22Rv1 (cell line): ENCODE results near the gene TRAIP.

Experiments
- ZFX ChIP-seq: fragments of 450-650 bp; IDR thresholded peaks from 2 replicates; pipeline ENCODE4 v1.6.1; 2017; ENCODE audit warnings: antibody characterized with exemption, borderline replicate concordance
- TF ChIP-seq, protein P1 (sequence below): fragments of 450-650 bp; IDR thresholded peaks from 2 replicates; pipeline ENCODE4 v1.5.1; 2017; ENCODE audit warnings: mild to moderate bottlenecking

DNA sequence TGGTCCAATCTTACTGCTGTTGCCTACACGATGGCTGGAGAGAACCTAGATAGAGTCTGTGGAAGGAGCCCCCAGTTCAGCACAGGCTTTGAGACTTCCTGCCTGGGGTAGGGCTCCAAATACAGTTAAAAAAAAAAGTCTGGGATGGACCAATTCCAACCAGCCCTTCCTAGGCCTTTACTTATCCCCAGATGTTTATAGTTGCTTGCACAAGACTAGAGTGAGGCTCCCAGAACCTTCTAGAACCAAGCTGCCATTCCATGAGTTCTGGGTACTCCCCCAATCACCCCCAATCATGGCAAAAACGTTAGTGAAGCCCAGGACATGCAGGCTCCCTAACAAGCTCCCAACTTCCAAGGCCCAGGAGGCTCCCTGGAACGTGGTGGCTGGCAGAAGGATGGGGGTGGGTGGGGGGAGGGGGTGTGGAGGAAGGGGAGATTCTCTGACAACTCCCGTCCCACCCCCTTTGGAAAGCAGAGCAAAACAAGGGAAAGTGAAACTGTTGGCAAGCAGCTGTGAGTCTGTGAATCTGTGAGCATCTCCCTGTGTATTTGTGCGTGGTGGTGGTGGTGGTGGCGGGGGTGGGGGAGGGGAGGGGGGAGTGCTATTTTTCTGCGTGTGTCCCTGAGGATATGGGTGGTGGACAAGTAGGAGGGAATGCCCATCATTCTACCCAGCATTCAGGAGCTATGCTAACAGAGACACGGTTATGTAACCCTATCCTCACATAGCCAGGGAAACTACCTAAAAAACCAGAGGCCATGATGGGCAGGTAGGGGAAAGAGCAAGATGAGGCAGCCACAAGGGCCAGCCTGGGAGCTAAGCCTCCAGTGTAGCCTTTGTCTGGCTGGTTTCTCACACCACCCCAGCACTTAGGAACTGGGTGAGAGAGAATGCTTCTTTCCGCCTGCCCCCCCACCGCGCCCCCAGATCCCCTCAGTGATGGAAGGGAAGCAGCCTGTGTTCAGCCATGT, 45.3 kb upstream of the TRAIP start:
- TF ChIP-seq ZFX = no peak
- TF ChIP-seq, protein P1, sequence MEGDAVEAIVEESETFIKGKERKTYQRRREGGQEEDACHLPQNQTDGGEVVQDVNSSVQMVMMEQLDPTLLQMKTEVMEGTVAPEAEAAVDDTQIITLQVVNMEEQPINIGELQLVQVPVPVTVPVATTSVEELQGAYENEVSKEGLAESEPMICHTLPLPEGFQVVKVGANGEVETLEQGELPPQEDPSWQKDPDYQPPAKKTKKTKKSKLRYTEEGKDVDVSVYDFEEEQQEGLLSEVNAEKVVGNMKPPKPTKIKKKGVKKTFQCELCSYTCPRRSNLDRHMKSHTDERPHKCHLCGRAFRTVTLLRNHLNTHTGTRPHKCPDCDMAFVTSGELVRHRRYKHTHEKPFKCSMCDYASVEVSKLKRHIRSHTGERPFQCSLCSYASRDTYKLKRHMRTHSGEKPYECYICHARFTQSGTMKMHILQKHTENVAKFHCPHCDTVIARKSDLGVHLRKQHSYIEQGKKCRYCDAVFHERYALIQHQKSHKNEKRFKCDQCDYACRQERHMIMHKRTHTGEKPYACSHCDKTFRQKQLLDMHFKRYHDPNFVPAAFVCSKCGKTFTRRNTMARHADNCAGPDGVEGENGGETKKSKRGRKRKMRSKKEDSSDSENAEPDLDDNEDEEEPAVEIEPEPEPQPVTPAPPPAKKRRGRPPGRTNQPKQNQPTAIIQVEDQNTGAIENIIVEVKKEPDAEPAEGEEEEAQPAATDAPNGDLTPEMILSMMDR = no peak
